Heart left ventricle (tissue), 16 donors: ENCODE data around the gene MYO18B. TPM values are rescaled to one million over a fixed set of nuclear protein-coding genes. Genes with fewer than 3 reads are reported as not detected.
A peak's percentile ranks its signal among the peaks of the same experiment; 100 is the strongest.

Experiments
- ATAC-seq, 4 donors: fragments of 200-7000 bp; cut with Tn5 transposase; one replicate each; pipeline ENCODE4 v1.9.1; 2020 to 2022; ENCODE audit warnings: moderate library complexity in 4 of 4, mild to moderate bottlenecking in 3 of 4, moderate number of reproducible peaks in 1 of 4
- DNase-seq, 5 donors: peaks; one replicate each; pipeline ENCODE4 v3.0.0-alpha.2; 2020
- H3K27ac ChIP-seq, 12 donors: fragments of 200-600 bp; sonication (generic) in 4 of 12; one replicate each; pipeline versions ENCODE4 v1.5.0 to v1.8.0; 2016 to 2022; ENCODE audit warnings: mild to moderate bottlenecking in 2 of 12
- H3K27me3 ChIP-seq, 9 donors: fragments of 200-600 bp; sonication (generic) in 2 of 9; one replicate each; pipeline versions ENCODE4 v1.5.1 to v1.8.0; 2016 to 2022; ENCODE audit warnings: mild to moderate bottlenecking in 3 of 9
- H3K36me3 ChIP-seq, 9 donors: fragments of 200-600 bp; sonication (generic) in 2 of 9; one replicate each; pipeline versions ENCODE4 v1.5.0 to v1.8.0; 2018 to 2022; ENCODE audit warnings: mild to moderate bottlenecking in 2 of 9
- H3K4me1 ChIP-seq, 12 donors: fragments of 200-600 bp; sonication (generic) in 4 of 12; one replicate each; pipeline versions ENCODE4 v1.5.0 to v1.8.0; 2016 to 2022; ENCODE audit warnings: mild to moderate bottlenecking in 3 of 12
- H3K4me3 ChIP-seq, 12 donors: fragments of 200-600 bp; sonication (generic) in 4 of 12; one replicate each; pipeline versions ENCODE4 v1.5.0 to v1.8.0; 2017 to 2022; ENCODE audit warnings: mild to moderate bottlenecking in 9 of 12, moderate library complexity in 4 of 12
- H3K9me3 ChIP-seq, 12 donors: fragments of 200-600 bp; sonication (generic) in 4 of 12; one replicate each; pipeline versions ENCODE4 v1.5.0 to v1.8.0; 2016 to 2022; ENCODE audit warnings: mild to moderate bottlenecking in 1 of 12
- POLR2A ChIP-seq, 2 donors: fragments of 450-650 bp; IDR thresholded peaks; one replicate each; pipeline ENCODE4 v1.6.1; 2017; ENCODE audit warnings: antibody characterized with exemption in 2 of 2, mild to moderate bottlenecking in 2 of 2, moderate library complexity in 2 of 2
- WGBS, 4 donors: extraction: QIAGEN DNeasy Blood & Tissue Kit in 2 of 4; methylation state at CpG; one replicate each; pipeline versions ENCODE4 v1.1.5 to v1.1.7; 2013 to 2018; 5-methylcytosine and 5-hydroxymethylcytosine counted together
- intact Hi-C, 10 donors: fragments of 100-400 bp; cut with DNase I; formaldehyde crosslinking; loops; one replicate each; pipeline versions ENCODE4 v1.11.1 to v1.14.2; 2022
- polyA plus RNA-seq, 2 donors: library from polyadenylated mRNA; stranded (reverse); fragments of 200-250 nt; gene quantifications; one replicate each; pipeline ENCODE4 v1.2.3, GENCODE V29; 2013
- total RNA-seq, 9 donors: library from RNA; depleted of rRNA in 2 of 9; stranded (reverse); fragments of >200 nt in 2 of 9; fragmentation: NEBNext Ultra II Directional in 3 of 9; extraction: Animal tissue kit (Norgen Biotek cat#: 25700) in 3 of 9; gene quantifications; one replicate each; pipeline versions ENCODE4 v1.1.0 to v1.2.4, GENCODE V29; 2016 to 2023
- TF ChIP-seq, protein P1 (sequence below), 12 donors: fragments of 200-600 bp; sonication (generic) in 4 of 12; IDR thresholded peaks; one replicate each; pipeline versions ENCODE4 v1.5.0 to v1.8.0; 2018 to 2022; ENCODE audit warnings: antibody characterized with exemption in 12 of 12, mild to moderate bottlenecking in 5 of 12
- donor health status: ischemic (EF 13 %, LVEDD 7.1; RV severe dilation, severe dysfunction).
- donor health status: healthy with polysubstance abuse.
- donor health status: DM: no; HTN: yes; CAD: no.
- donor health status: DM: no; HTN: no; CAD: no.
- donor health status: ischemic (EF 25% LVEDD 6.9; RV normal size, moderate dysfunction).
- donor health status: ischemic (EF 25% LVEDD 5.7; RV mildly dilated, moderate dysfunction).
- donor health status: healthy.
- donor health status: DM: yes; HTN: yes; CAD: no.
- donor health status: ischemic (EF 35%, LVEDD 5.7; RV mildly dilated, moderate dysfunction).
- donor health status: nonischemic (EF 11% LVEDD 7.7; RV severe dilation, severe dysfunction).
- donor health status: DM: yes; HTN: yes; CAD: no.
- donor health status: PGD.
- donor health status: ischemic (EF 29% LVEDD 5.4; RV normal size, mild dysfunction).
- donor health status: nonischemic (EF 23%, LVEDD 6.1; RV moderate dilation, normal function).

Gene MYO18B
- total and polyA plus RNA-seq, 11 donors = 140 to 301 (median 193) TPM

GRCh38 chr22:25919452-25919851, 177.5 kb downstream of the MYO18B start:
- H3K27me3 ChIP-seq = no peaks in the 10 kb centered on the region
- H3K9me3 ChIP-seq = no peaks in the 10 kb centered on the region
- H3K4me3 ChIP-seq = no peak overlapping the region
- no peak overlapping the region for H3K27ac ChIP-seq
- intact Hi-C loops = no loop called here
- peaks cover 0 to 4% (median 0%) of the 10 kb centered on the region in 12 donors for H3K4me1 ChIP-seq
- no peak for ATAC-seq
- TF ChIP-seq POLR2A (IDR thresholded peaks at IDR 0.05) = no peak
- TF ChIP-seq, protein P1, sequence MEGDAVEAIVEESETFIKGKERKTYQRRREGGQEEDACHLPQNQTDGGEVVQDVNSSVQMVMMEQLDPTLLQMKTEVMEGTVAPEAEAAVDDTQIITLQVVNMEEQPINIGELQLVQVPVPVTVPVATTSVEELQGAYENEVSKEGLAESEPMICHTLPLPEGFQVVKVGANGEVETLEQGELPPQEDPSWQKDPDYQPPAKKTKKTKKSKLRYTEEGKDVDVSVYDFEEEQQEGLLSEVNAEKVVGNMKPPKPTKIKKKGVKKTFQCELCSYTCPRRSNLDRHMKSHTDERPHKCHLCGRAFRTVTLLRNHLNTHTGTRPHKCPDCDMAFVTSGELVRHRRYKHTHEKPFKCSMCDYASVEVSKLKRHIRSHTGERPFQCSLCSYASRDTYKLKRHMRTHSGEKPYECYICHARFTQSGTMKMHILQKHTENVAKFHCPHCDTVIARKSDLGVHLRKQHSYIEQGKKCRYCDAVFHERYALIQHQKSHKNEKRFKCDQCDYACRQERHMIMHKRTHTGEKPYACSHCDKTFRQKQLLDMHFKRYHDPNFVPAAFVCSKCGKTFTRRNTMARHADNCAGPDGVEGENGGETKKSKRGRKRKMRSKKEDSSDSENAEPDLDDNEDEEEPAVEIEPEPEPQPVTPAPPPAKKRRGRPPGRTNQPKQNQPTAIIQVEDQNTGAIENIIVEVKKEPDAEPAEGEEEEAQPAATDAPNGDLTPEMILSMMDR (IDR thresholded peaks at IDR 0.05) = no peak
- WGBS, 4 donors = 47 to 54% (median 50%) methylated on average over 4 of the region's 4 CpGs
- H3K36me3 ChIP-seq = peaks cover 0 to 79% (median 12%) of the 10 kb centered on the region in 9 donors
- peak in 1 of 5 donors; percentile 40 for DNase-seq

- Histone ChIP-seq H3K27ac (no peak overlapping the region), H3K27me3 (no peaks in the 10 kb centered on the region), H3K4me1 (peaks cover 0 to 4% (median 0%) of the 10 kb centered on the region in 12 donors), H3K4me3 (no peak overlapping the region), H3K36me3 (peaks cover 0 to 72% (median 12%) of the 10 kb centered on the region in 9 donors), H3K9me3 (no peaks in the 10 kb centered on the region)
- TF ChIP-seq, protein P1 (IDR thresholded peaks at IDR 0.05) = no peak
- TF ChIP-seq POLR2A (IDR thresholded peaks at IDR 0.05) = no peak
- ATAC-seq = peak in 2 of 4 donors; percentile 12 to 28
- DNase-seq = no peak
- WGBS, 4 donors = 83 to 89% (median 86%) methylated on average over 10 of the region's 10 CpGs
- intact Hi-C loops = no loop called here
Observed at GRCh38 chr22:25922141-25922540, 180.2 kb downstream of the MYO18B start.

DNA sequence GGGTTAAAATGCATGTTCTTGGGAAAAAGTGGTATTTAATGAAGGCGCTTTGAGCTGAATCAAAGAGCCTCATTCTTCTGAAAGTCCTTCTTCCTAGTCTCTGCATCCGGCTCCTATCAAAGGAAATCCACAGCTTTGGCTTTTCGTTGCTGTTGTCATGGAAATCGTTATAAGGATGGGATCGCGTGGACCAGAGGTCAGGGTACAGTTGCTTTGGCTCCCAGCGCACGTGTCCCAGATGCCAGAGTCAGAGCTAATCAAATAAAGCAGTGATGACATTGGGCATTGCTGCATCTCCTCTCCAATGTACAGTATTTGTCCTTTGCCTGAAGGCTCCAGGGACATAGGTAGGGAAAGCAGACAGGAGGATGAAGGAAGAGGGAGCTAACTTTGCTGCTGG, 181.9 kb downstream of the MYO18B start:
- TF ChIP-seq, protein P1 (IDR thresholded peaks at IDR 0.05) = no peak
- TF ChIP-seq POLR2A (IDR thresholded peaks at IDR 0.05) = no peak
- no peaks in the 10 kb centered on the region for H3K27me3 ChIP-seq
- WGBS, 4 donors = 51 to 57% (median 56%) methylated on average over 8 of the region's 8 CpGs
- DNase-seq (no peak), ATAC-seq (no peak)
- no peaks in the 10 kb centered on the region for H3K9me3 ChIP-seq
- H3K27ac ChIP-seq = no peak overlapping the region
- H3K4me1 ChIP-seq = peaks cover 0 to 4% (median 0%) of the 10 kb centered on the region in 12 donors
- intact Hi-C loops = no loop called here
- peaks cover 0 to 69% (median 12%) of the 10 kb centered on the region in 9 donors for H3K36me3 ChIP-seq
- no peak overlapping the region for H3K4me3 ChIP-seq

- Histone ChIP-seq H3K27me3 (no peaks in the 10 kb centered on the region), H3K9me3 (no peaks in the 10 kb centered on the region), H3K36me3 (peaks cover 0 to 71% (median 2%) of the 10 kb centered on the region in 9 donors), H3K27ac (no peak overlapping the region), H3K4me1 (no peaks in the 10 kb centered on the region), H3K4me3 (no peak overlapping the region)
- ATAC-seq (no peak), DNase-seq (no peak)
- intact Hi-C loops = no loop called here
- WGBS, 4 donors = 55 to 63% (median 58%) methylated on average over 3 of the region's 3 CpGs
- TF ChIP-seq POLR2A (IDR thresholded peaks at IDR 0.05) = no peak
- TF ChIP-seq, protein P1 (IDR thresholded peaks at IDR 0.05) = no peak
Observed at GRCh38 chr22:25928038-25928437, 186.1 kb downstream of the MYO18B start.
